Ramos (cell line): ENCODE measurements around the gene CPNE5.
"Not testable (repeated sequence)": the region's sequence is repeated elsewhere in the genome, so short reads cannot be mapped to it uniquely, and the experiment has no call there.

Experiments
- in situ Hi-C: fragments of 300-500 bp; cut with MboI; formaldehyde crosslinking; loops from one replicate; pipeline ENCODE4 v1.14.3; 2022; ENCODE audit warnings: low sequenced_read_pairs; ENCODE audit not compliant: unreplicated experiment

CPNE5 gene

DNA sequence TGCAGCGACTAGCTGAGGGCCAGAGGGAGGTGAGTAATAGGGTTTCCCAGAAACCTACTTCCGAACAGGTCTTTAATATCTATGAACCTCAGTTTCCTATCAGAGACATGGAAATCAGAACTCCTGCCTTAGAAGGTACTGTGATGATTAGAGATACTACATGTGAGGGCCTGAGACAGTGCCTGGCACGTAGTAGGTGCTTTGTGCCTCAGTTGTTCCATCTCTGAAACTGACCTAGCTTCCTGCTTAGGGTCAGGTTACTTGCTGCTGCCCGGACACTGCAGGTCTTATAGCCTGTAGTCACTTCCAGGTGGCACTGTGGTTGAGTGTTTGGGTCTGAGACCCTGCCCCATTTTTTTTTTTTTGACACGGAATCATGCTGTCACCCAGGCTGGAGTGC is 120.7 kb downstream of the CPNE5 start:
- in situ Hi-C loops, result no loop called here

DNA sequence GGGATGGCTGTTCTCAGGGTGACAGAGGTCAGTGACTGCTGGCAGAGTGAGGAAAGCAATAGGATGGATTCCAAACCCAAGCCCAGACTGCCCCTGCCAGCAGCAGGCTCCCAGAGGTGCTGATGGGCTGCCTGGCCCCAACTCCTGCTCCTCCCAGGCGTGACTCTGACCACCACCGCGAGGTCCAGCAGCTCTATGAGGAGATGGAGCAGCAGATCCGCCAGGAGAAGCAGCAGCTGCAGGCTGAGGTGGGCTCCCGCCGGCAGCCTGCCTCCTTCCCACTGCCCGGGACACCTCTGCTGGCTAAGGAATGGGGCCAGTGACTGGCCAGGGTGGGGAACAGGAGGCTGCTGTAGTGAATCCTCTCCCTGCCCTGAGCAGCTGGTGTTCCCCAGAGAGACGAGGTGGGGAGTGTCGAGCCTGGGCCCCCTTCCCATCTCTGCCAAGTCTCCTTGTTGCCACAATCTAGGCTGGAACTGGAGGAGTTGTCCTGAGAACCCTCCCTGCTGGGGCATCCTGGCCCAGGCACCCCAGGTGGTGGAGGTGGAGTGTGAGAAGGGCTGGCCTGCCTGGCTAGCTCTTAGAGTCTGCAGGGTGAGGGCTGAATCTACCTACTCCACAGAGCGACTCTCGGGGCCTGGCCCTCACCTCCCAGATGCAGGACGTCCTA is 121.2 kb downstream of the CPNE5 start:
- in situ Hi-C loops, result no loop called here

DNA sequence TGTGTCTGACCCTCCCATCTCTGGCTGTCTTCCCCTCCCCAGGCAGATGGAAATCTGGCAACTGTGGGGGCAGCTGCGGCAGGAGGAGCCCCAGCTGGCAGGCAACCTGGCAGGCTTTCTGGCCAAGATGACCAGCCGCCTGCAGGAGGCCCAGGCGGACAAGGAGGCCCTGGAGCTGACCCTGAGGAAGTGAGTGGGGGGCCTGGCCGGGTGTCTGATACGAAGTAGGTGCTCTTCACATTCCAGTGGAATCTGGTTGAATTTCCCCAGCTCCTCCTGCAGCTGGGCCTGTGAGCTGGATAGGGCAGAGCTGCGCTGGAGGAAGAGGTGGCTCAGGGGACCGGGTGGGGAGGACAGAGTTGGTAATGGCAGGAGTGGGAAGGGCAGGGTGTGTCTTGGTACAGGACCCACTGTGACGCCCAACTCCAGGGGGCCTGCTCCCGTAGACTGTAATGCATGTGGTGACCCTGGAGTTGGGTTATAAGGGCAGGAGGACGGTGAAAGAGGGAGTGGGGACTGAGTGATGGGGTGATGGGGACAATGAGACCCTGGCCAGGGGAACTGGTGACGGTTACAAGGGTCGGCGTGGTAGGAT is 121.9 kb downstream of the CPNE5 start:
- in situ Hi-C loops, result no loop called here

DNA sequence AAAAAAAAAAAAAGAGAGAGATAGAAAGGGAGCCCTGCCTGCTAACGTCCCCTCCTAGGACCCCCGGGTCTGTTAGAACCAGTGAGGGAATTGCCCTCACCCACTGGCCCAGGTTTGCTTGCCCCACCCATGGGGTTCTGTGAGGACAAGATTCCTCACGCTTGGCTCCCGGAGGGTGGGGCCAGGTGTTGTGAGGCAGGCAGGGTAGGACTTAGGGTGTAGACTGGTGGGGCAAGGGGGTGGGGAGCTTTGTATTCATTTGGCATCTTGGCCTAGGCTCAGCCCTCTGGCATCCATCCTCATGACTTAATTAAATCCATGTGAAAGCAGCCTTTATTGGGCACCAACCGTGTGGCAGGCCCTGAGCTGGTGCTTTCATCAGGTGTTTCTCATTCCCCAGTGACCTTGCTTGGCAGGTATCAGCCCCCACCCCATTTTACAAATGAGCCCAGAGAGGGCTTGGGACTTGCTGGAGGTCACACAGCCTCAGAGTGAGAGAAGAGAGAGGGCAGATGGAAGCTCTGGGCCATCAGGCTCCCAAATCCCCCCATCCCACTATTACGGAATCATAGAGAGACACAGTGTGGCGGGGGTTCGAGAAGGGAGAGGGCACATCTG is 122.7 kb downstream of the CPNE5 start:
- in situ Hi-C loops, result no loop called here

DNA sequence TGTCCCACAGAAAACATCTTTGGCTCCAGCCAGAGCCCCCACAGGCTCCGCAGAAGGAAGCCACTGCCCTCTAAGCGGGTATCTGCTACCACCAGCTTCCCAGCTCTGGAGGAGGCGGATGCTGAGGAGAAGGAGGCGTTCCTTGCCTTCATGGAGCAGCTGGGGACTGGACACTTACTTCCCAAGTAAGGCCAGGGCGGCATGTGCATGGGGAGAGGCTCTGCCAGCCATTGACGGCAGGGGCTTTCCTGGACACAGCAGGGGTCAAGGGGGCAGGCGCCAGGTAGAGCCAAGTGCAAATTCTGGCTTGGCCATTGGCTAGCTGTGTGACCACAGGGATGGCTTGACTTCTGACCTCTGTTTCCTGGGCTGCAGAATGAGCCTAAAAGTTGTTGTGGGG is 123.8 kb downstream of the CPNE5 start:
- in situ Hi-C loops, result no loop called here

DNA sequence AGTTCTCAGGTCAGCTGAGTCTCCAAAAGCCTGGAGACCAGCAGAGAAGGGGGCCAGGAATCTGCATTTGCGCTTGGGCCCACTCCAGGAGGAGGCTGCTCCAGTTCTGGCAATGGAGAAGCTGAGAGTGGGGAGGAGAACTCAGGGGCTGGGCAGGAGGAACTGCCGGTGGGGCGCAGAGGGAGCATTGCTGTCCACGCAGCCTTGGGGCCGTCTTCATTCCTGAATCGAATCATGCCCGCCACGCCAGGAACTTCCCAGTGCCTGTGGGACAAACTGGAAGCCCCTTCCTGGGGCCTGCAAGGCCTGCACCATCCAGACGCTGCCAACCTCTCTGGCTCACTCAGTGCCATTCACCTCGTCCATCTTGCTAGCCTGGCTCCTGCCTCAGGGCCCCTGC is 124.7 kb downstream of the CPNE5 start:
- in situ Hi-C loops, result no loop called here

DNA sequence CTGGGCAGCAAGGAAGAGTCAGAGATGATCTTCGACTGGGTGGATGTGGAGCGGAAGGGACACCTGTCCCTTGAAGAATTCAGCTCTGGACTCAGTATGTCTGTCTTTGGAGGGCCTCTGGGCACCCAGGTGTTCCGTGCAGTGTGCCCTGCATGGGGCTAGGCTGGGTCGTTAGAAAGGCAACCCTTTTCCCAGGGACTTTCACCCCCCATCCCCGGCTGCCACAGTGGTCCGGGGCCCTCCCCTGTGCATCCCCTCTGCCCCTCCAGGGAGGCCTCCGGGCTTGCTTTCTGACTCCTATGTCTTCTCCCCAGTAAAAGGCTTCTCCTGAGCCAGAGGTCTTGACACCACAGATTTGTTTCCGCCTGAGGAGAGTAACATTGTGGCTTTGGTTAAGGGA is 125.4 kb downstream of the CPNE5 start:
- in situ Hi-C loops, result no loop called here

DNA sequence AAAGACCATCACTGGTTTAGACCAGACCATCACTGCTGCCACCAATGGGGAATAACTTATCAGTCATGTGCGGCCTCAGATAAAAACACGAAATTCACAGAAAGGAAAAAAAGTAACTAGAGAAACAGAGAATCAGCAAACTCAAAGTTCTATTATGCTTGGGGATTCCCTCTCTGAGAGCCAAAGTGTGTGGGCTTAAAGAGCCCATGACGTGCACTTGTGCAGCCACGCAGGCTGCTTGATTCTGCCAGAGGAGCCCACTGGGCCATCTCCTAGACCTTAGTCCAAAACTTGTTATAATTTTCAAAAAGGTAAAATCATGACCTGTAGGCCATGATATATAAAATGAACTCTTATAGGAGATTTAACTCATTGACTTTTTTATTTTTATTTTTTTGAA is 126.4 kb downstream of the CPNE5 start:
- in situ Hi-C loops, result no loop called here

DNA sequence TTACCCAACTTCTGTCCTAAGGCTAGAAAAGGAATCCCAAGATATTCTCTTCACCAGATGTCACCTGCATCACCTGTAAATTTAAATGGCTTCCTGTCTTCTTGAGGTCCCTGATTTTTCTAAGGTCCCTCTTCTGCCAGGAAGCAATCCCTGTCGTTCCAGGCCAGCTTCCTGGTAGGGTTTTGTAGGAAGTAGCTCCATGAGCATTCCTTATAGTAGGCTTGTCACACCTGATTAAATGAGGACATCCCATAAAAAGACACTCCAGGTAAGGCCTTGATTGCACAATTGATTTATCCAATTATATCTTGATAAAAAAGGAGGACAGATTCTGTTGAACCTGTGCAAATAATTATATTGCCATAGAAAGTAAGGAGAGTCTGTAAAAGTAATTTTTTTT is 132.9 kb downstream of the CPNE5 start:
- in situ Hi-C loops, result no loop called here

DNA sequence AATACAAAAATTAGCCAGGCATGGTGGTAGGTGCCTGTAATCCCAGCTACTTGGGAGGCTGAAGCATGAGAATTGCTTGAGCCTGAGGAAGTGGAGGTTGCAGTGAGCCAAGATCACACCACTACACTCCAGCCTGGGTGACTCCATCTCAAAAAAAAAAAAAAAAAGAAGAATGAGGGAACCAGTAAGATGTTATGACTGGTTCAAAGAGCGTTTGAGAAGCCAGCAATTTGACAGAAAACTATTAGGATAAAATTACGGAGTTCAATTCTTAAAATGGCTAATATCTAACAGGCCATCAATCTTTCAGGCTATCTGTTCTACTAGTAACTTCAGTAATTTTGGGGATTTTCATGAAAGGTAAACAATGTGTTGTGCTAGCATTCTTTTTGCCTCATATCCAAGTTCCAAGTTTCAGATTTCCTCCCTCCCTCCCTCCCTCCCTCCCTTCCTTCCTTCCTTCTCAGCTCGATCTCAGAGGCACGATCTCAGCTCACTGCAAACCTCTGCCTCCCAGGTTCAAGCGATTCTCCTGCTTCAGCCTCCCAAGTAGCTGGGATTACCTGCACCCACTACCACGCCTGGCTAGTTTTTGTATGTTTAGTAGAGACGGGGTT is 134.2 kb downstream of the CPNE5 start:
- in situ Hi-C loops, result not testable (repeated sequence)

DNA sequence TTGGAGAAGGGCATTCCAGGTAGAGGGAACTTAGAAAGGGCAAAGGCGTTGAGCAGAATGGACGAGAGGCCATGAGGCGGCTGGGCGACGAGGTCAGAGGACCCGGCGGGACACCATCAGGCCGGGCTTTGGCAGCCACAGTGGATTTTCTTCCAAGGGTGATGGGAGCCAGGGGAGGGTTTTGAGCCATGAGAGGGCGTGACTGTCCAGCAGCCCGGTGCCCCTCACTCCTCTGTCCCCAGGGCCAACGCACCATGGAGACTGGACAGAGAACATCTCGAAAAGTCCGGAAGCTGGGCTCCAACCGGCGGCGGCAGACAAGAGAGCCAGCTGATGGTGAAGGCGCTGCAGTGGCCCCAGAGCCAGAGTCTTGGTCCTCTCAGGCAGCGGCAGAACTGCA is 135.3 kb downstream of the CPNE5 start:
- in situ Hi-C loops, result no loop called here

DNA sequence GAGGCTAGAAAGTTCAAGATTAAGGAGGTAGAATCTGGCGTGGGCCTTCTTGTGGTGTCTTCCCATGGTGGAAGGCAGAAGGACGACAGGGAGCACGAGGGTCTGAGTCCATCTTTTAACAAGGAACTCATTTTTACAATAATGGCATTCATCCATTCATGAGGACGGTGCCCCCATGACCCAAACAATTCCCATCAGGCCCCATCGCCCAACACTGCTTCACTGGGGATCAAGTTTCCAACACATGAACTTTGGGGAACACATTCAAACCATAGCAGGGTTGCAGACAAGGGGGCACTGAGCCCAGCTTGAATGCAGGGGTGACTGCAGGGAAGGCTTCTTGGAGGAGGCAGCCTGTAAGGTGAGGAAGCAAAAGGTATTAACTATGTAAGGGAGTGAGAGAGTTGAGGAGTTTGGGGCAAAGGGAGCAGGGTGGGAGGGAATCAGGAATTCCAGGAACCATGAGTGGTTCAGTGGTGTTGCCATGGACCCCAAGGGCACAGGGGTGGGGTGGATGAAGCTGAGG is 136.1 kb downstream of the CPNE5 start:
- in situ Hi-C loops, result no loop called here

DNA sequence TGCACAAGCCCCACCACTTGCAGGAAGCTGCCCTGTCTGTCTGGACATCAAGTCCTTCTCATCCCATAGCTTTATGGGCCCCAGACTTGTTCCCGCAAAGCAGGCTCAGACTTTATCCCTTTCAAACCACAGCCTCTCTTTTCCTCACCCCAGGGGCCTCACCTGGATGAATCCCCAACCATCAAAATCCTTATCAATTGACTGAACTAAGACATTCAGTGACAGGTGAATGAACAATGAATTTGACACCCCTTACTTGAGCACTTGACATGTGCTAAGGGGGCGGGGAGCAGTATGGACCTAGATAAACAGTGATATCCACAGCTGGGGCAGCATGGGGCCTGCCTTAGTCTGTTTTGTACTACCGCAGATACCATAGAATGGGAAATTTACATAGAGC is 136.6 kb downstream of the CPNE5 start:
- in situ Hi-C loops, result no loop called here

DNA sequence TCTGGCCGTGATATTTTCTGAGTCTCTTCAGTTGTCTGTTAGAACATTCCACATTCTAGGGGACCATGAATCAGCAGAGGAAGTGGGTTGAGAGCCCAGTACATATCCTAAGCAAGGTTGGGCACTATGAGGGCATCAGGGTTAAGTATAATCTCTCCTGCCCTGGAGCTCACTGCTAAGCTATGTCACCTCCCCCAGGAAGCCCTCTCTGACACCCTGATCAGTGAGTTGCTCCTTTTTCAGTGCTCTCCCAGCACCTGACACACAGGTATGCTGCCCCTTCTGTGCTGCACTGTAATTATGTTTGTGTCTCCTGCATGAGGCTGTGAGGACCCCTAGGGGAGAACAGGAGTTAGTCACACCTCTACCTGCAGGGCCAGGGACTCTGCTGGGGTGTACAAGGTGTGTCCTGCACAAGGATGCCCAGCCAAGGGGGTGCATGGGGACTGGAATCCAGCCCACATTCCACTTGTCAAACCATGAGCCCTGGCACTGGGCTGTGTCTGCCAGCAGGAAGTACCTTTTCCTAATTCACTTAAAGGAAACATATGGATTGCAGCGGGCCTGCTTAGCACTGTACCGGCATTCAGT is 137.7 kb downstream of the CPNE5 start:
- in situ Hi-C loops, result no loop called here

DNA sequence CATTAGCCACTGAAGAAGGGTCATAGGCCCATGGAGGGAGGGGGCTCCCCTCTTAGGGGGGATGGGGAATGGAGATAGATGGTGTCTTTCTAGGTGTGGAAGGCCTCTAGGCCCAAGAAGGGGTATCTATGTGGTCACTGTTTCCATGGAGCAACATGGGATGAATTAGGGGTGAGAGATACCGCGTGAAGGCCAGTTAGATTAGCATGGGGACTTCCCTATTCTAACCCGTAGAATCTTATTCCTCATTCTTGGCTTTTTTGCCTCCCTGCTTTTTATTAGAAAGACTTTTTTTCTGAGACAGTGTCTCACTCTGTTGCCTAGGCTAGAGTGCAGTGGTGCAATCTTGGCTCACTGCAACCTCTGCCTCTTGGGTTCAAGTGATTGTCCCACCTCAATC is 138.4 kb downstream of the CPNE5 start:
- in situ Hi-C loops, result no loop called here

DNA sequence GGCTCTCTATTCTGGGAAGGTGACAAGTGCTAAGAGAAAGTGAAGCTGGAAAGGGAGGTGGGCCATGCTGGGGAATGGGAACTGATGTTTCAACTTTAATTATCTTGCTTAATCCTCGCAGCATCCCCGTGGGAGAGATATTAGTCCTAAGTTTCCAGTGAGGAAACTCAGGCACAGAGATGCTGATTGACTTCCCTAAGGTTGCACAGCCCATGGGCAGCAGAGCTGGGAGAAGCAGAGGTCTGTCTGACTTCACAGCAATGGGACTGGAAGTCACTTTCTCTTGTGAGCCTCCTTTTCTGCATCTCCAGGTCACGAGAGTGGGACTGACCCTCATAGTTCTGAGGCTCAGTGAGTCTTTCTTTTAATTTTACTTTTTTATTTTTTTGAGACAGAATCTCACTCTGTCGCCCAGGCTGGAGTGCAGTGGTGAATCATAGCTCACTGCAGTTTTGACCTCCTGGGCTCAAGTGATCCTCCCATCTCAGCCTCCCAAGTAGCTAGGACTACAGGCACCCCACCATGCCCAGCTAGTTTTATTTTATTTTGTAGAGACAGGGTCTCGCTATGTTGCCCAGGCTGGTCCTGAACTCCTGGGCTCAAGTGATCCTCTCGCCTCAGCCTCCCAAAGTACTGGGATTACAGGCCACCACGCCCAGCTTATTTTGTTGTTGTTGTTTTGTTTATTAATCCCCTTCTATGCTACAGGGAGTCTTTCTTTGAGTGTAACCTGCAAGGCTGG is 139.0 kb downstream of the CPNE5 start:
- in situ Hi-C loops, result no loop called here

DNA sequence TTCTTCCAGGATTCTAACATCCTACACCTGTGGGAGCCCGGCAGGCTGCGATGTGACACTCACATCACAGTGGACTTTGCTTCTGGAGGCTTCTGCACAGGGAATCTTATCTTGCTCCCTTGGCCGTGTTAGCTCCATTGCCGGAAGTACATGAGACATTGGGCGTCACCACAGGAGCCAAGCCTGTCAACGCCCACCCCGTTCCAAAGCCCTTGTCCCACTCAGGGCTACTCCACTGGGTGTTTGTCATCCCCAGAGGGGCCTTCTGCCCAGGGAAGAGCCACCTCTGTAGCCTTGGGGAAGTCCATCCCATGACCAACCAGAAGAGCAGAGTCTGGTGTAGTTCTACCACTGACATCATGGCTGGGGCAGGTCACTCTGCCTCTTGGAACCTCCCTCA is 139.9 kb downstream of the CPNE5 start:
- in situ Hi-C loops, result no loop called here

DNA sequence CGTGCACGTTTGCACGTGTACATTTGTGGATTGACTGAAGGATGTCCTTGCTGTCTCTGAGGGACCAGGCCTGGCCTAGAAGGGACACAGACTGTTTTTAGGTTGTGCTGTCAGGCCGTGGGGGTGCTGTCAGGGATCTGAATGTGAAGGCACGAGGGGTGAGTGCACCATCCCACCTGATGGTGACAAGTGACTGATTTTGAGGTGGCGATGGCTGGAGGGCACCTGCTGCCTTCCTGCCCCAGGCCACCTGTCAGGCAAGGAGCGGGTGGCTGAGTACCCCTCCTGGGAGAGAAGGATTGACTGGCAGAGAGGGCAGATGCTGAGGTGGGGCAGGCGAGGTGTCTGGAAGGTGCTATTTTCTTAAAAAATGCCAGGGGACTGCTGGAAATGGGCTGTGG is 140.4 kb downstream of the CPNE5 start:
- in situ Hi-C loops, result no loop called here

DNA sequence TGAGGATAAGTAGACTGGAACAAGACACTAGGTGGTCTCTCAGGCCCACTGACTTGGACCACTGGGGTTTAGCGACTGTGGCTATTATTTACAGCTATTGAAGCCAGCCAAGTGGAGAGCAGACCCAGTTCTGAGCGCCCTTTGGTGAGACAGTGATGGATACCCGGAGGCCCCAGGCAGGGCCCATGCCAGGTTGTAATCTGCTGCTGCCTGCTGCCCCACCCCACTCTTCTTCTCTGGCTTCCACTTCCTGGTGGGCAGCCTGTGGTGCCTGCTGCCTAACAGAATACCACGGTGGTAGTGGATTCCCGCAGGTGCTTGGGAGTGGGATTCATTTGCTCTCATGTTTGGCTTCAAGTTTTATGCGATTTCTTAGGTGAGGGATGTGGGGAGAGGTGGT is 141.0 kb downstream of the CPNE5 start:
- in situ Hi-C loops, result no loop called here

DNA sequence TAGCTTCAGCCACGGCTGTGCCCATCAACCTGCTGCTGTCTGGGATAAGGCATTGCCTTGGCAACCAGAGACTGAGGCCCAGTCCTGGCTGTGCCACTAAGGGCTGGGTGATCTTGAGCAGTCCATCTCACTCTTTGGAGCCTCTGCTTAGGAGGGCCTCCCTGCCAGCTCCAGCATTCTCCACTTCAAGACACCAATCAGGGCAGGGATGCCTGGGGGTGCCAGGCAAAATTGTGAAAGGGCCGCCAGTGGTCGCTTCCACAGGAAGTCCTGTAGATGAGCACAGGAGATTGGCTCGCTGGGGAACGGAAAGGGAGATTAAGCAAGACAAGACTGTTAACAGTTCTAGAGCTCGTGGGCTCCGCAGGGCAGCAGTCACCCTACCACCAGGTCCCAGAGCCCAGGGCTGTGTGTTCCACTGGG is 141.8 kb downstream of the CPNE5 start, which contains the start of gene RAB44:
Gene RAB44 (plus strand): TSS at position 346 of the 423 bp plus-strand sequence. CDS start 6,410 bp downstream, outside the sequence.
- in situ Hi-C loops, result no loop called here
